ENCODE measurements around the gene RPL15.

The RPL15 gene

GRCh38 chr3:23968463-23969184 is 51.7 kb downstream of the RPL15 start:
- TF ChIP-seq, protein P1, sequence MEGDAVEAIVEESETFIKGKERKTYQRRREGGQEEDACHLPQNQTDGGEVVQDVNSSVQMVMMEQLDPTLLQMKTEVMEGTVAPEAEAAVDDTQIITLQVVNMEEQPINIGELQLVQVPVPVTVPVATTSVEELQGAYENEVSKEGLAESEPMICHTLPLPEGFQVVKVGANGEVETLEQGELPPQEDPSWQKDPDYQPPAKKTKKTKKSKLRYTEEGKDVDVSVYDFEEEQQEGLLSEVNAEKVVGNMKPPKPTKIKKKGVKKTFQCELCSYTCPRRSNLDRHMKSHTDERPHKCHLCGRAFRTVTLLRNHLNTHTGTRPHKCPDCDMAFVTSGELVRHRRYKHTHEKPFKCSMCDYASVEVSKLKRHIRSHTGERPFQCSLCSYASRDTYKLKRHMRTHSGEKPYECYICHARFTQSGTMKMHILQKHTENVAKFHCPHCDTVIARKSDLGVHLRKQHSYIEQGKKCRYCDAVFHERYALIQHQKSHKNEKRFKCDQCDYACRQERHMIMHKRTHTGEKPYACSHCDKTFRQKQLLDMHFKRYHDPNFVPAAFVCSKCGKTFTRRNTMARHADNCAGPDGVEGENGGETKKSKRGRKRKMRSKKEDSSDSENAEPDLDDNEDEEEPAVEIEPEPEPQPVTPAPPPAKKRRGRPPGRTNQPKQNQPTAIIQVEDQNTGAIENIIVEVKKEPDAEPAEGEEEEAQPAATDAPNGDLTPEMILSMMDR (conservative IDR thresholded peaks at IDR 0.05; ENCODE audit: control insufficient read depth, insufficient read depth, low read depth, low read length): no peak
- DNase-seq (ENCODE audit: low read depth): peak; percentile 82

GRCh38 chr3:23969393-23969792 is 52.5 kb downstream of the RPL15 start:
- no peak overlapping the region for H3K4me3 ChIP-seq (ENCODE audit: control insufficient read depth, low read depth, low read length)
- TF ChIP-seq, protein P1 (conservative IDR thresholded peaks at IDR 0.05; ENCODE audit: control insufficient read depth, insufficient read depth, low read depth, low read length): no peak
- DNase-seq (ENCODE audit: low read depth): no peak

More at GRCh38 chr3:23968463-23969184, 51.7 kb downstream of the RPL15 start:
- H3K4me3 ChIP-seq (ENCODE audit: control insufficient read depth, low read depth, low read length): no peak overlapping the region
